ENCODE data around the gene MAP10. TPM values are rescaled to one million over a fixed set of nuclear protein-coding genes. Genes with fewer than 3 reads are reported as not detected.

The MAP10 gene
- total RNA-seq, 1 donor from 2014 or later, result 3.3 TPM

DNA sequence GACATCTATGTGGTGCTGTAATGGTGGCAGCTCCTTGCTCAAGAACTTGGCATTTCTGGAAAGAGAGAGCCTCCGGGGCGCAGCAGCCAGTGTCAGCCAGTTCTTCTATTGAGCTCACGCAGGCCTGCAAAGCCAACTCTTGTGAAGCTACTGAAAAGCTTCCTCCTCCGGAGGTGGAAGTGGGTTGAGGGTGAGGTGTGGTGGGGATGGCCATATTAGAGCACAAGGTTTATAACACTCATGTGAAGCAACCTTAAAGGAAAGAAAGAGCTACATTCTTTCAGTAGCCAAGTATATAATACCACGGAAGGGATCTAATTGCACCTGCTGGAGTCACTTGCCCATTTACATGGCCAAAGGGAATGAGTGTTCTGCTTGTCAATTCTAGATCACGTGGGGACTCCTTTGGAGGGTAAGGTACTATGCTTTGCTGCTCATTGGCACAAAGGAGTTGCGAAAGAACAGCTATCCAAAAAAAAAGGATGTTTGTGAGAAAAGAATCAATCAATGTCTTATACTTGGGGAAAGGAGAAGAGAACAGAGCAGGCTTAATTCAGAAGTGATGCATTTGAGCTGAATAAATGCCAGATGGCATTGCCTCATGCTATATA lies 18.3 kb upstream of the MAP10 start:
- DNase-seq (ENCODE audit: low read depth), result no peak
- no peak overlapping the region for H3K4me3 ChIP-seq (ENCODE audit: low read depth, low read length)
- TF ChIP-seq, protein P1, sequence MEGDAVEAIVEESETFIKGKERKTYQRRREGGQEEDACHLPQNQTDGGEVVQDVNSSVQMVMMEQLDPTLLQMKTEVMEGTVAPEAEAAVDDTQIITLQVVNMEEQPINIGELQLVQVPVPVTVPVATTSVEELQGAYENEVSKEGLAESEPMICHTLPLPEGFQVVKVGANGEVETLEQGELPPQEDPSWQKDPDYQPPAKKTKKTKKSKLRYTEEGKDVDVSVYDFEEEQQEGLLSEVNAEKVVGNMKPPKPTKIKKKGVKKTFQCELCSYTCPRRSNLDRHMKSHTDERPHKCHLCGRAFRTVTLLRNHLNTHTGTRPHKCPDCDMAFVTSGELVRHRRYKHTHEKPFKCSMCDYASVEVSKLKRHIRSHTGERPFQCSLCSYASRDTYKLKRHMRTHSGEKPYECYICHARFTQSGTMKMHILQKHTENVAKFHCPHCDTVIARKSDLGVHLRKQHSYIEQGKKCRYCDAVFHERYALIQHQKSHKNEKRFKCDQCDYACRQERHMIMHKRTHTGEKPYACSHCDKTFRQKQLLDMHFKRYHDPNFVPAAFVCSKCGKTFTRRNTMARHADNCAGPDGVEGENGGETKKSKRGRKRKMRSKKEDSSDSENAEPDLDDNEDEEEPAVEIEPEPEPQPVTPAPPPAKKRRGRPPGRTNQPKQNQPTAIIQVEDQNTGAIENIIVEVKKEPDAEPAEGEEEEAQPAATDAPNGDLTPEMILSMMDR (conservative IDR thresholded peaks at IDR 0.05; ENCODE audit: low read depth, low read length), result no peak

DNA sequence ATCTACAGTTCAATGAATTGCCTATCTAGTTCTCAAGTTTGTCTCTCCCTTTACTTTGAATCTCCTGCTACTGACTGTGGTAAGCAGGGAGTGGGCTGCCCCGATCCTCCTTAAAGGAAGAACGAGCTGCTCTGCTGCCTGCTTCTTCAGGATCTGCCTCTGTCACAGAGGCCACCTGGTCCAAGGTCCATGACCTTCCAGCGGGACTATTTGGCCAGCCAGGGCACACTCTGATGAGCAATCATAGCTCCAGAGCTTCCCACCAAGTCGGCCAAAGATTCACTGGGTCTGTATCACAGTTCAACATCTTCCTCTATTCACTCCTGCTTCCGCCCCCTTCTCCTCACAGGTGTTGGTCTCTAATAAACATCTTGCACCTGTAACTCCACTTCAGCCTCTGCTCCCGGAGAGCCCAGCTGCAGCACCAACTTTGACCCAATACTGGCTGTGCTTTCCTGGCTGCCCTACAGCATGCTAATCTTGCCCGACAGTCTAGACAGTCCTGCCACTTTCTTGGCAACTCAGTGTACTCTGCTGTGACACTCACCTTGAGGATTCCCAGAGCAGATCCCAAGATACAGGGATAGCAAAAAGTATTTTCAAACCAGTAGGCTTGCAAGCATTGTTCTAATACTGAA lies 16.9 kb upstream of the MAP10 start:
- no peak for DNase-seq (ENCODE audit: low read depth)
- no peak overlapping the region for H3K4me3 ChIP-seq (ENCODE audit: low read depth, low read length)
- TF ChIP-seq, protein P1 (conservative IDR thresholded peaks at IDR 0.05; ENCODE audit: low read depth, low read length), result no peak

DNA sequence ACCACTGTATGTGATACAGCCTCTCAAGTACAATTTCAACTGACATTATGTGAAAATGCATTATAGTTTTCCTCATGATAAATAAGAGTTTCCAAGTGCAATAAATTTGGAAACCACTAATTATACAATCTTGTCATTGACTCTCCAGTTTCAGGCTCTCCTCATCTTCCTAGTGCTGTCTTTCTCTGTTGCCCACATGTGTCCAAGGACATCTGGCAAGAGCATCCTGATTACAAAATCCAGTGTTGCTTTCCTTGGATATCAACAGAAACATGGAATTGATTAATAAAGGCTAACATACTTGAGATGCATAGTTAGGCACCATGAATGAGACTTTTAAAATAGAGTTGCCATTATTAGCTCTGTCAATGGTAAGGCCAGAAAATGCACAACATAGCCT lies 15.6 kb upstream of the MAP10 start:
- DNase-seq (ENCODE audit: low read depth), result no peak
- no peak overlapping the region for H3K4me3 ChIP-seq (ENCODE audit: low read depth, low read length)
- TF ChIP-seq, protein P1 (conservative IDR thresholded peaks at IDR 0.05; ENCODE audit: low read depth, low read length), result no peak

GRCh38 chr1:232792949-232793348 lies 12.3 kb upstream of the MAP10 start:
- TF ChIP-seq, protein P1 (conservative IDR thresholded peaks at IDR 0.05; ENCODE audit: low read depth, low read length), result no peak
- no peak for DNase-seq (ENCODE audit: low read depth)
- H3K4me3 ChIP-seq (ENCODE audit: low read depth, low read length), result no peak overlapping the region

DNA sequence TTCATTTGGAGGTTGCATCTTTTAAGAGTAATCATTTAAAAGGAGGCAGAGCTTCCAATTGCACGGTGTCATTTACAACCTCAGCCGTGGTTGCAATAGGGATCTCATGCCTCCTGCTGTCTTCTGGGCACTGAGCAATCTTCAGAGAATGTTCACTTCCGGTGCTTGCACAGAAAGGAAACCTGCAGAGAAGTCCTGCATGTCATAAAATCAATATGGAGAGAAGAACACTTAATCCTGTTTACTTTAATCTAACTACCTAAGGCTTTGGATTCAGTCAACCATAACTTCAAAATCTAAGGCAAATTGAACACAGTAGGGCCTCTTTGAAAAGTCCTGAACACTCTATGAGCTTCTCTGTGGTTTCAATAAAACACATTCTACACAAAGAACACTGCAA lies 11.3 kb upstream of the MAP10 start:
- TF ChIP-seq, protein P1 (conservative IDR thresholded peaks at IDR 0.05; ENCODE audit: low read depth, low read length), result peak; percentile 58
- DNase-seq (ENCODE audit: low read depth), result peak; percentile 40
- H3K4me3 ChIP-seq (ENCODE audit: low read depth, low read length), result no peak overlapping the region

DNA sequence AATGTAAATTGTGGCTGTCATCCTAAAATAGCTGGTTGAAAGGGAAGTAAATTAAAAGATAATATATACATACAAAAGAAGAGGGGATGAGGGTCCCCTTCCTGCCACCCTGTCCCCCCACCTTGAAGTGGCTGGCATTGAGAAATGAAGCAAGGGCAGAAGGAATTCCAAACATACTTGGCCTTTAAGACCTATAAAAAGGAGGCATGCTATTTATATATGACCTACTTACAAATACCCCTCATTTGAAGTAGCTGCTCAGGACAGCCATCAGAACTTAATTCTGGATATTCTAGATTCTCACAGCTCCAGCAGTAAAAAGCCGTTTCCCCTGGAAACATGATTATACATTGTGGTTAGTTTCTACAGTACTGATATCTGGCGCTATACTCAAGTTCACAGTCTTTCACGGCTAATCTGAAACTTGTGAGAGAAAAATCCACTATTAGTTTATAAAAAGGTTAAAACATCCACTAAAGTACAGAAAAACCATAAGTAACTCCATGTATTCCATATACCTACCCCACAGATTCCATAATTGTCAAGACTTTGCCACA lies 9.6 kb upstream of the MAP10 start:
- no peak for DNase-seq (ENCODE audit: low read depth)
- H3K4me3 ChIP-seq (ENCODE audit: low read depth, low read length), result no peak overlapping the region
- TF ChIP-seq, protein P1 (conservative IDR thresholded peaks at IDR 0.05; ENCODE audit: low read depth, low read length), result no peak

Measured in epithelial cell of proximal tubule (primary cell).